ENCODE data around the gene WFIKKN1.

The WFIKKN1 gene

DNA sequence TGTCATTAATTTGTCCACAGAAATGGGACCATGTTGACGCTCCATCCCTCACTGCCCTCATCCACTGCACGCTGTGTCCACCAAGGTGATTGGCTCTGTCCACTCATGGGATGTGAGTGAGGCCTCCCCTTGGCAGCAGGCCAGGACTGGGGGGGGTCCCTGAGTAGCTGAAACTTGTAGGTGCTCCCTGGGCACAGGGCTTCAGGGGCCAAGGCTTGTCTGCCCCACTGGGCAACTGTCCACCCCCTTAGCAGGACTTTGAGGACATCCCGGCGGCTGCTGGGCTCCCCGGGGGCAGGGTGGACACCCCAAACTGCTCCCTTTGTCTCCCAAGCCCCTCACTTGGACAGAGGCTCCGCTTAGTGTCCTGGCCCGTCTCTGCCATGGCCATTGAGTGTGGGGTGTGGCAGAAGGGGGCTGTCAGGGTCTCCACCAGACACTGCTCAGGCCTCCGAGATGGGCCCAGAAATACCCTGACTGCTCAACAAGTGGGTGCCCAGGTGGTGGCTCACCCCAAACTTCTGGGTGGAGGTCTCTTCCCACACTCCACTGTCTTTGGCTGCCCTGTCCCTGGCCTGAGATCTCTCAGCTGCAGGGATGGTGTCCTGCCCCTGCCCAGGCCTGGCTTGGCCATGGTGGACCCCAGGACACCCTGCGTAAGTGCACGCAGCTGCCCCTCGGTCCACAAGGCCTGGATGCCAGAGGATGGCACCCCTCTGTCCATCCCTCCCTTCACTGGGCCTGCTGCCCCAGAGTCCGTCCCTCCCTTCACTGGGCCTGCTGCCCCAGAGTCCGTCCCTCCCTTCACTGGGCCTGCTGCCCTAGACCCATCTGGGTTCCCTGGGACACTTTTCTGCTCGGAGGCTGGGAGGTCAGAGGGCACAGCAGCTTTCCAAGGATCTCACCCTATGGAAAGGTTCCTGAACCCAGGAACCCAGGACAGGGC lies 43.9 kb upstream of the WFIKKN1 start (continued):
- no peak for TF ChIP-seq ZNF670 (tag by site-specific recombination; IDR thresholded peaks at IDR 0.05; ENCODE audit: low read depth)

DNA sequence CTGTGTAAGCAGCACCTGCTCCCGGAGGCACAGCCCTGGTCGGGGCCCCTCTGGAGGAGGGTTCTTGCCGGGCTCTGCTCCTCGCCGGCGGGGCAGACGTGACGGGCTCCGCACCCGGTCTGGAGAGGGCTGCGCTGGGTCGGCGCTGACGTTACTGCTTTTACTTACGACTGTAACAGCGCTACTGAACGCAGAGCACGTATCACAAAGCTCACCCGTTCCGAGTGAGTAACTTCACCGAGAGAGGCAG lies 42.2 kb upstream of the WFIKKN1 start:
- Histone ChIP-seq H3K4me1 (ENCODE audit: control insufficient read depth, insufficient read depth, low read length) (peaks cover 14% of the 10 kb centered on the region), H3K27ac (ENCODE audit: extremely low read depth, low read depth, low read length) (peak overlapping the region; percentile 94)

DNA sequence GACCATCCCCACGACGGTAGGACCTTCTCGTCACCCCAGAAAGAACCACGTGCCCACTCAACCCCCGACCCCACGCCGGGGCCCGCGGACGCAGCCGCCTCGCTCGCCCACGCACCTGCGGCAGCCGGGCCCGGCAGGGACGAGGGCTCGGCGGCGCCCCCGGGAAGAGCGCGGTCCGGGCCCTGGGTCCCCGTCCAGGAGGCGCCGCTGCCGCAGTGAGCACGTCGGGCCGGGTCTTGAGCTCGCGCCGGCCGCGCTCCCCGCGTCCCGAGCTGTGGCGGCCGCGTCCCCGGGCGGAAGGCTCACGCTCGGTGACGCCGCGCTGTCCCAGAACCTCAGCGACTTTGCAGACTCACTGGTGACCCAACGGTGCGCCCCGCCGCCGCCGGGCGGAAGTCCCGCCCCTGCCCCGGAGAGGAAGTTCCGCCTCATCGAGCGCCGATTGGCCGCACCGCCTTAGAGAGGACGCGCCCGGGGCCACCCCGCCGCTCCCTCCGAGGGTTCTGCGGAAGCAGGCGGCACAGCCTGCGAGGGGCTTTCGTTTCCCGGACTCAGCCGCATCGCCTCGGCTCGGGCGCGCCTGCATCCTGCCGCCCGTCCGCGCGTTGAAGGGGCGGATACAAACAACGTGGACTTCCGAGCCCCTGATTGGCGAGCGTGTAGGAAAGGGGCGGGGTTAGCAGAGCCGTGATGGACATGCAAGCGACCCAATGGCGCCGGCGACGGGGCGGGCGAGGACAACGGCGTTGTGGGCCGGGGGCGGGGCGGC lies 41.7 kb upstream of the WFIKKN1 start:
- Histone ChIP-seq H3K9me3 (ENCODE audit: control insufficient read depth, insufficient read depth, low read depth, low read length) (no peaks in the 10 kb centered on the region), H3K4me1 (ENCODE audit: control insufficient read depth, insufficient read depth, low read length) (peaks cover 14% of the 10 kb centered on the region), H3K4me3 (ENCODE audit: low read depth, low read length) (peak overlapping the region; percentile 84), H3K27ac (ENCODE audit: extremely low read depth, low read depth, low read length) (peak overlapping the region; percentile 94), H3K36me3 (ENCODE audit: control insufficient read depth in 2 of 2, insufficient read depth in 1 of 2, low read length in 2 of 2) (no peaks in the 10 kb centered on the region)
- POLR2A ChIA-PET: interaction anchor here (0.6 to 2.2 kb wide), 9 partner anchors 8 to 63 kb away, joined by 3 to 7 read pairs (median 3); partner anchors contain the start of genes CAPN15 and METTL26
- CTCF ChIA-PET: interaction anchor here (1.0 to 1.2 kb wide), 2 partner anchors 12 to 93 kb away, joined by 4 to 5 read pairs; no protein-coding TSS in a partner anchor
- no peak for TF ChIP-seq ZSCAN5A (tag by site-specific recombination; IDR thresholded peaks at IDR 0.05)
- 0 out of 2 replicates have a peak, but pooled peaks have one; percentile 35 for TF ChIP-seq IKZF3 (tag by site-specific recombination; IDR thresholded peaks at IDR 0.05)
- TF ChIP-seq ZNF132 (tag by site-specific recombination; IDR thresholded peaks at IDR 0.05; ENCODE audit: borderline replicate concordance): no peak
- no peak for TF ChIP-seq ZNF112 (tag by site-specific recombination; IDR thresholded peaks at IDR 0.05)
- no peak for TF ChIP-seq ZNF23 (tag by site-specific recombination; IDR thresholded peaks at IDR 0.05; ENCODE audit: borderline replicate concordance)
- TF ChIP-seq, protein P1, sequence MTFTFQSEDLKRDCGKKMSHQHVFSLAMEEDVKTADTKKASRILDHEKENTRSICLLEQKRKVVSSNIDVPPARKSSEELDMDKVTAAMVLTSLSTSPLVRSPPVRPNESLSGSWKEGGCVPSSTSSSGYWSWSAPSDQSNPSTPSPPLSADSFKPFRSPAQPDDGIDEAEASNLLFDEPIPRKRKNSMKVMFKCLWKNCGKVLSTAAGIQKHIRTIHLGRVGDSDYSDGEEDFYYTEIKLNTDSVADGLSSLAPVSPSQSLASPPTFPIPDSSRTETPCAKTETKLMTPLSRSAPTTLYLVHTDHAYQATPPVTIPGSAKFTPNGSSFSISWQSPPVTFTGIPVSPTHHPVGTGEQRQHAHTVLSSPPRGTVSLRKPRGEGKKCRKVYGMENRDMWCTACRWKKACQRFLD (tag by site-specific recombination; IDR thresholded peaks at IDR 0.05): no peak
- TF ChIP-seq, protein P2, sequence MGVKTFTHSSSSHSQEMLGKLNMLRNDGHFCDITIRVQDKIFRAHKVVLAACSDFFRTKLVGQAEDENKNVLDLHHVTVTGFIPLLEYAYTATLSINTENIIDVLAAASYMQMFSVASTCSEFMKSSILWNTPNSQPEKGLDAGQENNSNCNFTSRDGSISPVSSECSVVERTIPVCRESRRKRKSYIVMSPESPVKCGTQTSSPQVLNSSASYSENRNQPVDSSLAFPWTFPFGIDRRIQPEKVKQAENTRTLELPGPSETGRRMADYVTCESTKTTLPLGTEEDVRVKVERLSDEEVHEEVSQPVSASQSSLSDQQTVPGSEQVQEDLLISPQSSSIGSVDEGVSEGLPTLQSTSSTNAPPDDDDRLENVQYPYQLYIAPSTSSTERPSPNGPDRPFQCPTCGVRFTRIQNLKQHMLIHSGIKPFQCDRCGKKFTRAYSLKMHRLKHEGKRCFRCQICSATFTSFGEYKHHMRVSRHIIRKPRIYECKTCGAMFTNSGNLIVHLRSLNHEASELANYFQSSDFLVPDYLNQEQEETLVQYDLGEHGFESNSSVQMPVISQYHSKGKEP (tag by site-specific recombination; IDR thresholded peaks at IDR 0.05): peak; percentile 34; the same call in 1 of the 2 replicates
- 0 out of 2 replicates have a peak, but pooled peaks have one; percentile 31 for TF ChIP-seq HOXC10 (CRISPR knock-in tag; IDR thresholded peaks at IDR 0.05)
- TF ChIP-seq ZIC2 (tag by site-specific recombination; IDR thresholded peaks at IDR 0.05): no peak
- TF ChIP-seq ZBTB17 (tag by site-specific recombination; IDR thresholded peaks at IDR 0.05): peak; percentile 99
- TF ChIP-seq ZNF776 (tag by site-specific recombination; IDR thresholded peaks at IDR 0.05; ENCODE audit: borderline replicate concordance): no peak
- TF ChIP-seq ZNF488 (tag by site-specific recombination; IDR thresholded peaks at IDR 0.05): no peak
- peak; percentile 42; the same call in 1 of the 2 replicates for TF ChIP-seq ZNF596 (tag by site-specific recombination; IDR thresholded peaks at IDR 0.05)
- TF ChIP-seq ZNF777 (tag by site-specific recombination; IDR thresholded peaks at IDR 0.05; ENCODE audit: borderline replicate concordance): 0 out of 2 replicates have a peak, but pooled peaks have one; percentile 12

More for the DNA sequence above, 42.2 kb upstream of the WFIKKN1 start:
- H3K36me3 ChIP-seq (ENCODE audit: control insufficient read depth in 2 of 2, insufficient read depth in 1 of 2, low read length in 2 of 2): no peaks in the 10 kb centered on the region
- TF ChIP-seq, protein P3, sequence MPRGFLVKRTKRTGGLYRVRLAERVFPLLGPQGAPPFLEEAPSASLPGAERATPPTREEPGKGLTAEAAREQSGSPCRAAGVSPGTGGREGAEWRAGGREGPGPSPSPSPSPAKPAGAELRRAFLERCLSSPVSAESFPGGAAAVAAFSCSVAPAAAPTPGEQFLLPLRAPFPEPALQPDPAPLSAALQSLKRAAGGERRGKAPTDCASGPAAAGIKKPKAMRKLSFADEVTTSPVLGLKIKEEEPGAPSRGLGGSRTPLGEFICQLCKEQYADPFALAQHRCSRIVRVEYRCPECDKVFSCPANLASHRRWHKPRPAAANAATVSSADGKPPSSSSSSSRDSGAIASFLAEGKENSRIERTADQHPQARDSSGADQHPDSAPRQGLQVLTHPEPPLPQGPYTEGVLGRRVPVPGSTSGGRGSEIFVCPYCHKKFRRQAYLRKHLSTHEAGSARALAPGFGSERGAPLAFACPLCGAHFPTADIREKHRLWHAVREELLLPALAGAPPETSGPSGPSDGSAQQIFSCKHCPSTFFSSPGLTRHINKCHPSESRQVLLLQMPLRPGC (tag by site-specific recombination; IDR thresholded peaks at IDR 0.05): 0 out of 2 replicates have a peak, but pooled peaks have one; percentile 5
- no peak for TF ChIP-seq ZNF670 (tag by site-specific recombination; IDR thresholded peaks at IDR 0.05; ENCODE audit: low read depth)
- TF ChIP-seq ZNF560 (tag by site-specific recombination; IDR thresholded peaks at IDR 0.05; ENCODE audit: borderline replicate concordance): no peak
- peak; percentile 54 for TF ChIP-seq SP2 (tag by site-specific recombination; IDR thresholded peaks at IDR 0.05)
- no peak for TF ChIP-seq ZNF624 (tag by site-specific recombination; IDR thresholded peaks at IDR 0.05)
- peak; percentile 74; the same call in 1 of the 2 replicates for TF ChIP-seq ZBTB20 (tag by site-specific recombination; IDR thresholded peaks at IDR 0.05)
- TF ChIP-seq ZBTB7A (tag by site-specific recombination; IDR thresholded peaks at IDR 0.05; ENCODE audit: low read depth): no peak
- TF ChIP-seq ZNF341 (tag by site-specific recombination; IDR thresholded peaks at IDR 0.05; ENCODE audit: low read depth): peak; percentile 13; the same call in 1 of the 2 replicates
- TF ChIP-seq, protein P4, sequence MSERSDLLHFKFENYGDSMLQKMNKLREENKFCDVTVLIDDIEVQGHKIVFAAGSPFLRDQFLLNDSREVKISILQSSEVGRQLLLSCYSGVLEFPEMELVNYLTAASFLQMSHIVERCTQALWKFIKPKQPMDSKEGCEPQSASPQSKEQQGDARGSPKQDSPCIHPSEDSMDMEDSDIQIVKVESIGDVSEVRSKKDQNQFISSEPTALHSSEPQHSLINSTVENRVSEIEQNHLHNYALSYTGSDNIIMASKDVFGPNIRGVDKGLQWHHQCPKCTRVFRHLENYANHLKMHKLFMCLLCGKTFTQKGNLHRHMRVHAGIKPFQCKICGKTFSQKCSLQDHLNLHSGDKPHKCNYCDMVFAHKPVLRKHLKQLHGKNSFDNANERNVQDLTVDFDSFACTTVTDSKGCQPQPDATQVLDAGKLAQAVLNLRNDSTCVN (tag by site-specific recombination; optimal IDR thresholded peaks at IDR 0.05): peak; percentile 61
- TF ChIP-seq ZNF600 (tag by site-specific recombination; IDR thresholded peaks at IDR 0.05): peak; percentile 97
- CTCF ChIA-PET: interaction anchor here (0.7 to 1.2 kb wide), 3 partner anchors 12 to 99 kb away, joined by 4 to 5 read pairs (median 4); no protein-coding TSS in a partner anchor
- H3K9me3 ChIP-seq (ENCODE audit: control insufficient read depth, insufficient read depth, low read depth, low read length): no peaks in the 10 kb centered on the region
- H3K4me3 ChIP-seq (ENCODE audit: low read depth, low read length): peak overlapping the region; percentile 84
- POLR2A ChIA-PET: interaction anchor here (0.6 to 2.2 kb wide), 8 partner anchors 9 to 62 kb away, joined by 3 to 7 read pairs (median 4); partner anchors contain the start of genes CAPN15 and METTL26

All from HEK293 (cell line).